ENCODE measurements around the gene TTBK2. TPM values are rescaled to one million over a fixed set of nuclear protein-coding genes. Genes with fewer than 3 reads are reported as not detected.

TTBK2 gene
- total RNA-seq, 1 experiment from 2014 or later = 17.2 TPM

DNA sequence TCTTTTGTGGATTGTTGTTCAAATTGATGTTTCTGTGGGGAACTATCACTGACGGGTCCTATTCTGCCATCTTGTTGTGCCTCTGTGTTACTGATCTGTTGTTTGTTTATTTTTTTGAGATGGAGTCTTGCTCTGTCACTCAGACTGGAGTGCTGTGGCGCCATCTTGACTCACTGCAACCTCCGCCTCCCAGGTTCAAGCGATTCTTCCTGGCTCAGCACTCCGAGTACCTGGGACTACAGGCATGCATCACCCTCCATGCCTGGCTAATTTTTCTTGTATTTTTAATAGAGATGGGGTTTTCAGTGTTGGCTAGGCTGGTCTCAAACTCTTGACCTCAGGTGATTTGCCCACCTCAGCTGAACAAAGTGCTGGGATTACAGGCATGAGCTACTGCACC, 215.2 kb downstream of the TTBK2 start:
- no peak for ATAC-seq
- H3K27me3 ChIP-seq (ENCODE audit: control insufficient read depth, insufficient read depth, low read length) = no peaks in the 10 kb centered on the region
- H3K9me3 ChIP-seq (ENCODE audit: control insufficient read depth, insufficient read depth, low read depth, low read length) = no peaks in the 10 kb centered on the region
- CTCF ChIA-PET = interaction anchor here (1.1 kb wide), 1 partner anchor 14 kb away, joined by 3 read pairs; no protein-coding TSS in a partner anchor
- no peaks in the 10 kb centered on the region for H3K36me3 ChIP-seq (ENCODE audit: control insufficient read depth, insufficient read depth, low read length)
- H3K4me3 ChIP-seq (ENCODE audit: low read depth in 2 of 2, low read length in 2 of 2) = no peak overlapping the region
- intact Hi-C loops (cut with micrococcal nuclease; ENCODE audit: unreplicated experiment) (no loop called here), in situ Hi-C loops (cut with HindIII; ENCODE audit: low pct_unique_long_range_greater_than_20kb, low sequenced_read_pairs) (no loop called here)
- H3K4me1 ChIP-seq (ENCODE audit: control insufficient read depth, insufficient read depth, low read length) = no peaks in the 10 kb centered on the region
- DNase-seq (ENCODE audit: low read depth, low spot score) = no peak
- POLR2A ChIA-PET = no interaction called here
- no TSS peak for BruUV-seq (replicated peaks)
- H3K27ac ChIP-seq (ENCODE audit: low read length) = no peak overlapping the region
- TF ChIP-seq SIN3A (IDR thresholded peaks at IDR 0.05; ENCODE audit: borderline replicate concordance, insufficient read depth, low read depth, low read length) = no peak
- TF ChIP-seq, protein P1, sequence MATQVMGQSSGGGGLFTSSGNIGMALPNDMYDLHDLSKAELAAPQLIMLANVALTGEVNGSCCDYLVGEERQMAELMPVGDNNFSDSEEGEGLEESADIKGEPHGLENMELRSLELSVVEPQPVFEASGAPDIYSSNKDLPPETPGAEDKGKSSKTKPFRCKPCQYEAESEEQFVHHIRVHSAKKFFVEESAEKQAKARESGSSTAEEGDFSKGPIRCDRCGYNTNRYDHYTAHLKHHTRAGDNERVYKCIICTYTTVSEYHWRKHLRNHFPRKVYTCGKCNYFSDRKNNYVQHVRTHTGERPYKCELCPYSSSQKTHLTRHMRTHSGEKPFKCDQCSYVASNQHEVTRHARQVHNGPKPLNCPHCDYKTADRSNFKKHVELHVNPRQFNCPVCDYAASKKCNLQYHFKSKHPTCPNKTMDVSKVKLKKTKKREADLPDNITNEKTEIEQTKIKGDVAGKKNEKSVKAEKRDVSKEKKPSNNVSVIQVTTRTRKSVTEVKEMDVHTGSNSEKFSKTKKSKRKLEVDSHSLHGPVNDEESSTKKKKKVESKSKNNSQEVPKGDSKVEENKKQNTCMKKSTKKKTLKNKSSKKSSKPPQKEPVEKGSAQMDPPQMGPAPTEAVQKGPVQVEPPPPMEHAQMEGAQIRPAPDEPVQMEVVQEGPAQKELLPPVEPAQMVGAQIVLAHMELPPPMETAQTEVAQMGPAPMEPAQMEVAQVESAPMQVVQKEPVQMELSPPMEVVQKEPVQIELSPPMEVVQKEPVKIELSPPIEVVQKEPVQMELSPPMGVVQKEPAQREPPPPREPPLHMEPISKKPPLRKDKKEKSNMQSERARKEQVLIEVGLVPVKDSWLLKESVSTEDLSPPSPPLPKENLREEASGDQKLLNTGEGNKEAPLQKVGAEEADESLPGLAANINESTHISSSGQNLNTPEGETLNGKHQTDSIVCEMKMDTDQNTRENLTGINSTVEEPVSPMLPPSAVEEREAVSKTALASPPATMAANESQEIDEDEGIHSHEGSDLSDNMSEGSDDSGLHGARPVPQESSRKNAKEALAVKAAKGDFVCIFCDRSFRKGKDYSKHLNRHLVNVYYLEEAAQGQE (IDR thresholded peaks at IDR 0.05; ENCODE audit: insufficient read depth in 1 of 2, low read depth in 2 of 2, low read length in 1 of 2) = no peak
- TF ChIP-seq, protein P2, sequence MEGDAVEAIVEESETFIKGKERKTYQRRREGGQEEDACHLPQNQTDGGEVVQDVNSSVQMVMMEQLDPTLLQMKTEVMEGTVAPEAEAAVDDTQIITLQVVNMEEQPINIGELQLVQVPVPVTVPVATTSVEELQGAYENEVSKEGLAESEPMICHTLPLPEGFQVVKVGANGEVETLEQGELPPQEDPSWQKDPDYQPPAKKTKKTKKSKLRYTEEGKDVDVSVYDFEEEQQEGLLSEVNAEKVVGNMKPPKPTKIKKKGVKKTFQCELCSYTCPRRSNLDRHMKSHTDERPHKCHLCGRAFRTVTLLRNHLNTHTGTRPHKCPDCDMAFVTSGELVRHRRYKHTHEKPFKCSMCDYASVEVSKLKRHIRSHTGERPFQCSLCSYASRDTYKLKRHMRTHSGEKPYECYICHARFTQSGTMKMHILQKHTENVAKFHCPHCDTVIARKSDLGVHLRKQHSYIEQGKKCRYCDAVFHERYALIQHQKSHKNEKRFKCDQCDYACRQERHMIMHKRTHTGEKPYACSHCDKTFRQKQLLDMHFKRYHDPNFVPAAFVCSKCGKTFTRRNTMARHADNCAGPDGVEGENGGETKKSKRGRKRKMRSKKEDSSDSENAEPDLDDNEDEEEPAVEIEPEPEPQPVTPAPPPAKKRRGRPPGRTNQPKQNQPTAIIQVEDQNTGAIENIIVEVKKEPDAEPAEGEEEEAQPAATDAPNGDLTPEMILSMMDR (IDR thresholded peaks at IDR 0.05) = no peak
- no peak for TF ChIP-seq TCF7L2 (IDR thresholded peaks at IDR 0.05; ENCODE audit: low read depth, low read length)
- no peak for TF ChIP-seq POLR2AphosphoS5 (IDR thresholded peaks at IDR 0.05; ENCODE audit: low read depth, low read length)

DNA sequence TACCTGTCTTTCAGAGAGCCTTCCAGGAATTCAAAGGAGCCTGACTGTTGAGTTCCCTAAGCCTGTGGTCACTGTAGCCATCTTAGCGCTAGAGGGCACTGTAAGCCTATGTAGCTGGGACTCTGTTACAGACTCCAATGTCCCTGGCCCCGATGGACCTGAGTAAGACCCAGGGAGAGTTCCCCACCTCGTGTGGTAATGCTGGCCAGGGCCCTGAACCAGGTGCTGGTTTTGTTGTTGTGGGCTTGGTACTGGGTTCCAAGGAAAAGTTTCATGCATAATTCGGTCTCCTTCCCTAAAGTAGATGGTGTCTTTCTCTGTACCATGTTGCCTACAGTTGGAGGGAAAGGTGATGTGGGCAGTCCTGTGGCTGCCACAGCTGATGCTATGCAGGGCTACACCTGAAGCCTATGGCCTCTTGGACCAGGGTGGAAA, 216.1 kb downstream of the TTBK2 start:
- ATAC-seq = peak; percentile 98
- intact Hi-C loops (cut with micrococcal nuclease; ENCODE audit: unreplicated experiment) = no loop called here
- no peaks in the 10 kb centered on the region for H3K9me3 ChIP-seq (ENCODE audit: control insufficient read depth, insufficient read depth, low read depth, low read length)
- in situ Hi-C loops (cut with HindIII; ENCODE audit: low pct_unique_long_range_greater_than_20kb, low sequenced_read_pairs) = no loop called here
- CTCF ChIA-PET = no interaction called here
- no peak overlapping the region for H3K27ac ChIP-seq (ENCODE audit: low read length)
- H3K4me1 ChIP-seq (ENCODE audit: control insufficient read depth, insufficient read depth, low read length) = no peaks in the 10 kb centered on the region
- H3K27me3 ChIP-seq (ENCODE audit: control insufficient read depth, insufficient read depth, low read length) = no peaks in the 10 kb centered on the region
- no TSS peak for BruUV-seq (replicated peaks)
- TF ChIP-seq, protein P2 (IDR thresholded peaks at IDR 0.05) = peak; percentile 92
- TF ChIP-seq POLR2AphosphoS5 (IDR thresholded peaks at IDR 0.05; ENCODE audit: low read depth, low read length) = no peak
- H3K36me3 ChIP-seq (ENCODE audit: control insufficient read depth, insufficient read depth, low read length) = no peaks in the 10 kb centered on the region
- POLR2A ChIA-PET = no interaction called here
- DNase-seq (ENCODE audit: low read depth, low spot score) = peak; percentile 66
- H3K4me3 ChIP-seq (ENCODE audit: low read depth in 2 of 2, low read length in 2 of 2) = no peak overlapping the region

All from Panc1 (cell line).